ENCODE results near the gene IPPK.

Gene IPPK

GRCh38 chr9:92669890-92670708 lies at the start of gene IPPK:
Gene IPPK (minus strand): TSS chr9:92670131. CDS start chr9:92669988, 143 bp downstream.
- DNase-seq (ENCODE audit: low read depth, low spot score), result peak; percentile 97

- DNase-seq (ENCODE audit: low read depth, low spot score), result no peak
Measured at GRCh38 chr9:92719028-92719647, 49.2 kb upstream of the IPPK start.

GRCh38 chr9:92718086-92719001 lies 48.4 kb upstream of the IPPK start:
- DNase-seq (ENCODE audit: low read depth, low spot score), result no peak

- no peak for DNase-seq (ENCODE audit: low read depth, low spot score)
Measured at GRCh38 chr9:92717201-92718085, 47.5 kb upstream of the IPPK start.

GRCh38 chr9:92716557-92716956 lies 46.6 kb upstream of the IPPK start:
- DNase-seq (ENCODE audit: low read depth, low spot score), result peak; percentile 78

GRCh38 chr9:92715488-92716231 lies 45.7 kb upstream of the IPPK start:
- no peak for DNase-seq (ENCODE audit: low read depth, low spot score)

- no peak for DNase-seq (ENCODE audit: low read depth, low spot score)
Measured at GRCh38 chr9:92714787-92715487, 45.0 kb upstream of the IPPK start.

GRCh38 chr9:92714016-92714415 lies 44.1 kb upstream of the IPPK start:
- no peak for DNase-seq (ENCODE audit: low read depth, low spot score)

- DNase-seq (ENCODE audit: low read depth, low spot score), result no peak
Measured at GRCh38 chr9:92713528-92713927, 43.6 kb upstream of the IPPK start.

GRCh38 chr9:92712767-92713166 lies 42.8 kb upstream of the IPPK start:
- DNase-seq (ENCODE audit: low read depth, low spot score), result no peak

- DNase-seq (ENCODE audit: low read depth, low spot score), result no peak
Measured at GRCh38 chr9:92711844-92712243, 41.9 kb upstream of the IPPK start.

GRCh38 chr9:92711146-92711545 lies 41.2 kb upstream of the IPPK start:
- DNase-seq (ENCODE audit: low read depth, low spot score), result no peak

- no peak for DNase-seq (ENCODE audit: low read depth, low spot score)
Measured at GRCh38 chr9:92710368-92710767, 40.4 kb upstream of the IPPK start.

GRCh38 chr9:92709954-92710353 lies 40.0 kb upstream of the IPPK start:
- DNase-seq (ENCODE audit: low read depth, low spot score), result no peak

- no peak for DNase-seq (ENCODE audit: low read depth, low spot score)
Measured at GRCh38 chr9:92709240-92709639, 39.3 kb upstream of the IPPK start.

GRCh38 chr9:92707530-92707929 lies 37.6 kb upstream of the IPPK start:
- DNase-seq (ENCODE audit: low read depth, low spot score), result no peak

- no peak for DNase-seq (ENCODE audit: low read depth, low spot score)
Measured at GRCh38 chr9:92706218-92706940, 36.4 kb upstream of the IPPK start.

- no peak for DNase-seq (ENCODE audit: low read depth, low spot score)
Measured at GRCh38 chr9:92704528-92704927, 34.6 kb upstream of the IPPK start.

GRCh38 chr9:92696619-92697018 lies 26.7 kb upstream of the IPPK start:
- DNase-seq (ENCODE audit: low read depth, low spot score), result no peak

Data from activated CD4-positive, CD25-positive, alpha-beta regulatory T cell treated with anti-CD3 and anti-CD28 coated beads, Interleukin-2, amount 50 U/mL, for 16 hours (primary cell).